Stimulated activated CD8-positive, alpha-beta memory T cell treated with anti-CD3 and anti-CD28 coated beads, Interleukin-4, amount 100 ng/mL, for 48 hours (primary cell): ENCODE data around the gene ADCY7.

Experiments
- DNase-seq: peaks from one replicate; pipeline ENCODE4 v3.0.0-alpha.2; 2020

The ADCY7 gene

GRCh38 chr16:50251375-50252081, 14.8 kb upstream of the ADCY7 start:
- DNase-seq, result peak; percentile 30

GRCh38 chr16:50252082-50252611, 14.2 kb upstream of the ADCY7 start:
- DNase-seq, result no peak

DNA sequence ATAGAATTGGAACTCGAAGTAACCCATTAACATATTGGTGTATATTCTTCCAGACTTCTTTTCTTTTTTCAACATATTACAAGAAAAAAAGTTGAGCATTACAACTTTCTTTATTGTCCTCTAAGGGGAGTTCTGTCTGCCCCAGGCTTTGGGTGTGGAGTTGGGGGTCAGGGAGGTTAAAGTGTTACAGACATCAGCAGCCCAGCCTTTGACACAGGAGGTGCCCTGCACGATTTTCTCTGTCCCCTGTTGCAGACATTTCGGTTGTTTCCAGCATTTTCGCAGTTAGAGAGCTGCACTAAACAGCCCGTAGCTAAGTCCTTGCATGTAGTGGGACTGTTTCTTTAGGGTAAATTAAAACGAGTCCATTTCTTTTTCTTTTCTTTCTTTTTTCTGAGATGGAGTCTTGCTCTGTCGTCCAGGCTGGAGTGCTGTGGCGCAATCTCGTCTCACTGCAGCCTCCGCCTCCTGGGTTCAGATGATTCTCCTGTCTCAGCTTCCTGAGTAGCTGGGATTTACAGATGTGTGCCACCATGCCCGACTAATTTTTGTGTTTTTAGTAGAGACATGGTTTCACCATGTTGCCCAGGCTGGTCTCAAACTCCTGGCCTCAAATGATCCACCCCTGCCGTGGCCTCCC, 13.4 kb upstream of the ADCY7 start:
- no peak for DNase-seq

DNA sequence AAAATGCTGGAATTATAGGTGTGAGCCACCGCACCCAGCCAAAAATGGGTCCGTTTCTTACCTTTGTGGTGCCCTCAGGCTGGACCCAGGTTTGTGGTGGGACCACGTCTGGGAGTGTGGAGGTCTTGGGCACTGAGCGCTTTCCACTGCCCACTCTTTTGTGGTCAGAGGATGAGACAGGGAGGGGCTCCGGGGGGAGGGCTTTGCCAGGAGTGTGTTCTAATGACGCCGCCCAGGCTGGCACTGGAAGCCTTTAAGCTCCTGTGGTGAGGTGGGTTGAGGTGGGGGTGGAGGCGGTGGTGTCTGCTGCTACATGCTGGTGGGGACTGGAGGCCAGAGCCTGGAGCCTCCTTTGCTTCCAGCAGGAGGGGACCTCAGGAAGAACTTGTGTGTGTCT, 12.8 kb upstream of the ADCY7 start:
- peak; percentile 17 for DNase-seq

DNA sequence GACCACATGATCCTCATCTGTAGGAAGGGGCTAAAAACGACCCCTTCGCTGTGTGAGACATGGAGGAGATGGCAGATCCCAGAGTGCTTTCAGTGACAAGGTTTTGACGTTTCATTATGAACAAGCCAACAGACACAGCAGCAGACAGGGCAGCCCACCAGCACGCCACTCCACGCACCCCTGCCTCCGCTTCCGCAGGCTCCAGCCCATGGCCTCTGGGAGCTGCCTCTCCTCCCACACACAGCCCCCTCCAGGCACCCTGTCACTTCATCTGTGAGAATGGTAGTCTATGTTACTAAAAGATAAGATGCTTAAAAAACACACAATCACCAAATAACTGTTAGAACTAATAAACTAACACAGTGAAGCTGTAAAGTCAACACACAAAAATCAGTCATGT, 12.3 kb upstream of the ADCY7 start:
- peak; percentile 13 for DNase-seq

DNA sequence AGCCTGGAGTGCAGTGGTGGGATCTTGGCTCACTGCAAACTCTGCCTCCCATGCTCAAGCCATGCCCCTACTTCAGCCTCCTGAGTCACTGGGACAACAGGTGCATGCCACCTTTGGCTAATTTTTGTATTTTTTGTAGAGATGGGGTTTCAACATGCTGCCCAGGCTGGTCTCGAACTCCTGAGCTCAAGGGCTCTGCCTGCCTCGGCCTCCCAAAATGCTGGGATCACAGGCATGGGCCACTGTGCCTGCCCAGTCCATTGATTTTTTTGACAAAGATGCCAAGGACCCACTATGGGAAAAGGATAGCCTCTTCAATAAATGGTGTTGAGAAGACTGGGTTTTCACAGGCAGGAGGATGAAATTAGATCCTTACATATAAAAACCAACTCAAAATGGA, 10.8 kb upstream of the ADCY7 start:
- DNase-seq, result no peak

GRCh38 chr16:50256604-50257003, 9.7 kb upstream of the ADCY7 start:
- DNase-seq, result no peak

DNA sequence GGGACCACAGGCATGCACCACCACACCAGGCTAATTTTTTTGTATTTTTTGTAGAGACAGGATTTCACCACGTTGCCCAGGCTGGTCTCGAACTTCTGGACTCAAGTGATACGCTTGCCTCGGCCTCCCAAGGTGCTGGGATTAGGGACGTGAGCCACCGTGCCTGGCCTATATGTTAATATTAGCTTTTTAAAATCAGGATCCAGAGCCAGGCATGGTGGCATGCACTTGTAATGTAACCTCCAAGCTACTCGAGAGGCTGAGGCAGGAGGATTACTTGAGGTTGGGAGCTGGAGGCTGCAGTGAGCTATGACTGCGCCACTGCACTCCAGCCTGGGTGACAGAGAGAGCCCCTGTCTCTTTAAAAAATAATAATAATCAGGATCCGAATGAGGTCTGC, 8.5 kb upstream of the ADCY7 start:
- DNase-seq, result peak; percentile 14

DNA sequence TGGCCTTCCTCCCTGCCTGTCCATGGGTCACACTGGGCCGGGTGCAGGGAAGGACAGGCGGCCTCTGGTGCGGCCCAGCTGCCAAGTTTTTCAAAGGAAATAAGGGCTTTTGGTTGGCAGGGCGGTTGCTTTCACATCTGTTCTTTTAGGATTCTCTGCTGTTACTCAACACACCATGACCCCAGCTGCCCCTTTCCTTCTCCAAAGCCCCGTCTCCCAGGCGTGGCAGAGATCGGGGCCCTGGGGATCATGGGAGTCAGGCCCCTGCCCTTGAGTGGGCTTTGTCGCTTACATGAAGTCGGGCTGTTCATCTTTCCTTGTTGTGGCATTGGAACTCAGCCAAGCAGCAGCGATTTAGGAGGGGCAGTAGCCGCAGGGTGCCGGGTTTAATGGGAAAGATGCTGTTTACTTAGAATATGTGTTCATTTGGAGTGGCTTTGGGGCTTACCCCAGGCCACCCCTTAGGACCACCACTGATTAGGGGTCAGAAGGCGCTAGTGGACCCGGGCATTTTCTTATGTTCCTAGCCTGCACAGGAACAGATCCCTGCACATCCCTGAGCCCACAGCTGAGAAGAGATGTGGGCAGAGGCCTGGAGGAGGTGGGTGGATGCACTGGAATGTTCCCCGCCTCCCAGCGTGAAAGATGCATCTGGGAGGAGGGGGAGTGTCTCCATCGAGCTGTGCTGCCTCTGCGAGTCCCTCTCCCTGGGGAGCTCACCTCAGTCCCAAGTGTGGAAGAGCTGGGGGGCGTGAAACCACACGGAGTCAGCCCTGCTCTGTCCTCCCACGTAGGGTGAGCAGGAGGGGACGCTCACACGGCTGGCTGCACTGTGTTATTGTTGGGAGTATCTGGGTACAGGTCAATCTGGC, 6.8 kb upstream of the ADCY7 start:
- peak; percentile 21 for DNase-seq

- DNase-seq, result peak; percentile 17
Observed at GRCh38 chr16:50260206-50261159, 5.9 kb upstream of the ADCY7 start.

- no peak for DNase-seq
Observed at GRCh38 chr16:50261160-50261706, 5.1 kb upstream of the ADCY7 start.

DNA sequence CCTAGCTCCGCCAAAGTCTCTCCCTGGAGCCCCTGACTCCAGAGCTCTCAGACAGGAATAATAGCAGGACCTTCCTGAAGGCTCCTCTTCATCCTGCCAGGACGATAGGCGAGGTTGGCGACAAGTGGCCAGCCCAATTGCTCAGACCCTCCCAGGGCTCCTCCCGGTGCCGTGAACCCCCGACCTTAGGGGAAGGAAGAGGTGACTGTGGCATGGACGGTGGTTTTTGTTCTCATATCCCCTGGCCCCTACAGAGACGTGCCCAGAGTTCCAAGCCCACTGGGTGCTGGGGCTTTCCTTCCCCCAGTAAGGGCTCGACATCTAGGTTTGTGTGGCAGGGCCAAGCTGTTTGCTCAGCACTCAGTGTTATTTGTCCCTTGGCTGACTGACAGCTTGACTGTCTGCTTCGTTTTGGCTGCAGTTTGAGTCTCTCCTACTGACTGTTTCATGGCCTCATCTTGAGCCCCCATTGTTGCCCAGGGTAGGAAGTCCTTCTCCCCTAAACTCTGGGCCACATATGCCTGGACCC, 4.6 kb upstream of the ADCY7 start:
- DNase-seq, result no peak

GRCh38 chr16:50263060-50263909, 3.1 kb upstream of the ADCY7 start:
- no peak for DNase-seq

DNA sequence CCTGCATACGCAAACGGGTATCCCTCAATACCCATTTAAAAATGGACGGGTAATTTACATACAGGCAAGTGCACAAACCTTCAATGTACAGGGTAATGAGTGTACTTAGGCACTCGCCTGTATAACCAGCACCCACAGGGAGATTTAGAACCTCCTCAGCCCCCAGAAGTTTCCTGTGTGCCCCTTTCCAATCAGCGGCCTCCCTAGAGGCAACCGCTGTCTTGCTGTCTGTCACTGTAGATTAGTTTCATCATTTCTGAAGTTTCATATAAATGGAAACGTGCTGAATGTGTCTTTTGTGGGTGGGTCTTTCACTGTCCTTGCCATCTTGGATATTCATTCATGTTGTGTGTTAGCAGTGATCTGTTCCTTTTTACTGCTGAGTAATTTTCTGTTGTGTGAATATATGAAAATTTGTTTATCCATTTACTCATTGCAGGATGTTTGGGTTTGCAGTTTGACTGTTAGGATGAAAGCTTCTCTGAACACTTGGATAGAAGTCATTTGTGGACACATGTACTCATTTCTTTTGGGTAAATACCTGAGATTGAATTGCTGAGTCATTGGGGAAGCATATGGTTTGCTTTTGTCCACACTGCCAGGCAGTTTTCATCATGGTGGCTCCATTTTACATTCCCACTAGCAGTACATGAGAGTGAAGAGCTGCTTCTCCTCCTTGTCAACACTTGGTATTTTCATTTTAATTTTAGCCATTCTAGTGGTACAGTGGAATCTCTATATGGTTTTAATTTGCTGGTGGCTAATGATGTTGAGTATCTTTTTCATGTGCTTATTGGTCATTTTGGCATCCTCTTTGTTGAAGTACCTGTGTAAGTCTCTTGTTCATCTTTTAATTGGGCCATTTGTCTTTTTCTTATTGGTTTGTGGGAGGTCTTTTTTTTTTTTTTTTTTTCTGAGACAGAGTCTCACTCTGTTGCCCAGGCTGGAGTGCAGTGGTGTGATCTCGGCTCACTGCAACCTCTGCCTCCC, 2.1 kb upstream of the ADCY7 start:
- peak; percentile 59 for DNase-seq

DNA sequence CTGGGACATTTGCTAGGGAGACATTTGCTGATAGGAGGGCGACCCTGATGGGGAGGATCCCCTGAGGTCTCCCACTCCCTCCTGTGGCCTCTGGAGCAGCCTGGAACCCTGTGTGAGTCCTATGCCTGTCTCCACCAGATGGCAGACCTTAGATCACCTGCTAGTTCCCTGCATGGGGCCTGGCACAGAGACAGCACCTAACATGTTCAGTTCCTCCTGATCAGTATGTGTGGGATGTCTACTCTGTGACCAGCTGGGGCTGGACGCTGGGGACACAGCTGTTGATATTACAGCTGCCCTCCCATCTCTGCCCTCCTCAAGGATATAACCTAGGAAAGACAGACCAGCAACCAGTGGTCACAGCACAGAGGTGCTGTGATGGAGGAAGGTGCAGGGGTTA, 1.1 kb upstream of the ADCY7 start:
- DNase-seq, result peak; percentile 42

DNA sequence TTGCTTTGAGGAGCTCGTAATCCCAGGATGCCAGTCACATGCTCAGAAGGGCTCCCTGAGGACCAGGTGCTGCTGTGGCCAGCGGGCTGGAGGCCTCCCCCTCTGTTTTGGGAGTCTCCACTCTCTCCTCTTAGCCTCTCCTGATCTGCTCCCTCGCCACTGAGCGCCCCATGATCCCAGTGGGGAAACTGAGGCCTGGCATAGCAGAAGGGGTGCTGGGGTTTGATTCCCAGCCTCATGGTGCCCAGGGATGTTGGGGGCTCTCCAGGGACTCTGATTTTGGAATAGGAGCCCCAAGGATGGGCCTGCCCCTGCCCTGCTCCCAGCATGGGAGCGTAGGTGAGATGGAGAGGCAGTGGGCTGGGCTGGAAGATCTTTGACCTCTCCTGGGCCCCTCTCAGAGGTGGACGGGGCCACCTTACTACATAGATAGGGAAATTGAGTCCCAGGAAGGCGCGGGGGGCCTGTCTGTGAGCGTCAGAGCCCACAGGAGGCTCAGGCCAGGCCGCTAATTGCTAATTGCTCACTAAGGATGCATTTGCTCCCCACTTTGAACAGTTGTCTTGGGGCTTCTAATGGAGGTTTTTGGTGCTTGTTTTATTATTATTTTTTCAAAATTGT, 525 bp upstream of the ADCY7 start:
- DNase-seq, result no peak

DNA sequence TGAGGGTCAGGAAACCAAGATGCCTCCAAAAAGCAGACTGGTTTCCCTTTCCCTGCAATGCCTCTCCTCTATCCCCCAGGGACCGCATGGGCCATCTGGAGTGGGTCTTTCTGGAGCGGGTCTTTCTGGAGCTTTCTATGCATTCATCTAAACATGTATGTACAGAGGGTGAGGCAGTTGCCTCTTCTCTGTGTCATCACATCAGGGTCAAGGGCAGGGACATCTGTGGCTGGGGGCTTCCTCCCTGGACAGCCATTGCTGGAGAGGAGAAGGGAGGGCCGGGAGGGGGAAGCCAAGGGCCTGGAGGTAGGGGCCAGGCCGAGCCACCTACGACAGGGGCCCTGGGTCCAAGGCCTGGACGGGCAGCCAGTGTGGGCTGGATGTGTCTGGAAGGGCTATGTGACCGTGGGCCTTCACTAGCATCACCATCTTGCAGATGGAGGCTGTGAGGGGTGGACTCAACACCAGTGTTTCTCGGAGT, 840 bp downstream of the ADCY7 start:
- no peak for DNase-seq

- peak; percentile 43 for DNase-seq
Observed at GRCh38 chr16:50267651-50268050, 1.3 kb downstream of the ADCY7 start.

DNA sequence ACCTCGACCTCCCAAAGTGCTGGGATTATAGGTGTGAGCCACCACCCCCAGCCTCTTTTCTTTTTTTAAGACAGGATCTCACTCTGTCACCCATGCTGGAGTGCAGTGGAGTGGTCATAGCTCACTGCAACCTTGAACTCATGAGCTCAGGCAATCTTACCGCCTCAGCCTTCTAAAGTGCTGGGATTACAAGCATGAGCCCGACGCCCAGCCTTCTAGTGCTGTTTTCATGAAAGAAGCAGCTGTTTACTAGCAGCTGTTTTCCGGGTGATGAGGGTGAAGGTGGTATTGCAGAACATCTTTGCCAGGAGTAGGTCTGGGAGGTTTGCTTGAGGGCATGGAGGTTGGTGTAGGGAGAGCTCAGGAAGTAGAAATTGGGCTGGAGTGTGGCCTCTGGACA, 2.0 kb downstream of the ADCY7 start:
- no peak for DNase-seq
